ENCODE results near the gene ELAC1. TPM values are rescaled to one million over a fixed set of nuclear protein-coding genes. Genes with fewer than 3 reads are reported as not detected.

ELAC1 gene
- total and polyA plus RNA-seq, 10 donors = 5.3 to 12.1 (median 9.2) TPM

DNA sequence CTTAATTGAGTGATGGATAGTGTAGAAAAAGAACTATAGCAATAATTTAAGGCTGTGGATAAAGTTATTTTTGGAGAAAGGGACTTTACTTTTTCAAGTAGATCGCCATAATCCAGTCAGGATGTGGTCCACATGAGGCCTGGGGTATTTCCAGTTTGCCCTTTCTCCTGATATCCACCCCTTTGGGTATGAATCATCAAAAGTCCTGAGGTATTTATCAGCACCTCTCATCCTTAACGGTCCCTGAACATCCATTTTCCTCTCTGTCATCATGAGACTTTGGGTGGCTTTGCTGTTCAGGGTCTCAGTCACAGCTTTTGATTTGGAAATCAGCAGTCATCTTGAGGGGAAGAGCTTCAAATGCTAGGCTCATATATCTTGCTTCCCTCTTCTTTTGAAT, 39.3 kb upstream of the ELAC1 start:
- Histone ChIP-seq H3K4me3 (no peak overlapping the region), H3K27me3 (replicated peaks in 1 of 7) (no peaks in the 10 kb centered on the region), H3K36me3 (peaks cover 6 to 99% (median 61%) of the 10 kb centered on the region in 6 donors), H3K27ac (no peak overlapping the region), H3K4me1 (no peaks in the 10 kb centered on the region), H3K9me3 (peaks cover 0 to 10% (median 3%) of the 10 kb centered on the region in 8 donors)
- DNase-seq = no peak
- intact Hi-C loops (cut with DNase I; ENCODE audit: low total_unique reads) = no loop called here
- TF ChIP-seq POLR2A (IDR thresholded peaks at IDR 0.05) (no peak), POLR2AphosphoS5 (IDR thresholded peaks at IDR 0.05) (no peak)
- TF ChIP-seq, protein P1, sequence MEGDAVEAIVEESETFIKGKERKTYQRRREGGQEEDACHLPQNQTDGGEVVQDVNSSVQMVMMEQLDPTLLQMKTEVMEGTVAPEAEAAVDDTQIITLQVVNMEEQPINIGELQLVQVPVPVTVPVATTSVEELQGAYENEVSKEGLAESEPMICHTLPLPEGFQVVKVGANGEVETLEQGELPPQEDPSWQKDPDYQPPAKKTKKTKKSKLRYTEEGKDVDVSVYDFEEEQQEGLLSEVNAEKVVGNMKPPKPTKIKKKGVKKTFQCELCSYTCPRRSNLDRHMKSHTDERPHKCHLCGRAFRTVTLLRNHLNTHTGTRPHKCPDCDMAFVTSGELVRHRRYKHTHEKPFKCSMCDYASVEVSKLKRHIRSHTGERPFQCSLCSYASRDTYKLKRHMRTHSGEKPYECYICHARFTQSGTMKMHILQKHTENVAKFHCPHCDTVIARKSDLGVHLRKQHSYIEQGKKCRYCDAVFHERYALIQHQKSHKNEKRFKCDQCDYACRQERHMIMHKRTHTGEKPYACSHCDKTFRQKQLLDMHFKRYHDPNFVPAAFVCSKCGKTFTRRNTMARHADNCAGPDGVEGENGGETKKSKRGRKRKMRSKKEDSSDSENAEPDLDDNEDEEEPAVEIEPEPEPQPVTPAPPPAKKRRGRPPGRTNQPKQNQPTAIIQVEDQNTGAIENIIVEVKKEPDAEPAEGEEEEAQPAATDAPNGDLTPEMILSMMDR (IDR thresholded peaks at IDR 0.05 in 8 of 11, conservative IDR thresholded peaks at IDR 0.05 in 3 of 11) = no peak
- WGBS, 5 donors = 80 to 96% (median 85%) methylated on average over 2 of the region's 2 CpGs

GRCh38 chr18:50933684-50934083, 34.2 kb upstream of the ELAC1 start:
- TF ChIP-seq POLR2AphosphoS5 (IDR thresholded peaks at IDR 0.05) (no peak), POLR2A (IDR thresholded peaks at IDR 0.05) (no peak)
- TF ChIP-seq, protein P1 (IDR thresholded peaks at IDR 0.05 in 8 of 11, conservative IDR thresholded peaks at IDR 0.05 in 3 of 11) = no peak
- no peak overlapping the region for H3K4me3 ChIP-seq
- H3K27me3 ChIP-seq (replicated peaks in 1 of 7) = no peaks in the 10 kb centered on the region
- WGBS, 5 donors = 95 to 97% (median 97%) methylated on average over 5 of the region's 5 CpGs
- no peaks in the 10 kb centered on the region for H3K4me1 ChIP-seq
- no peaks in the 10 kb centered on the region for H3K9me3 ChIP-seq
- intact Hi-C loops (cut with DNase I; ENCODE audit: low total_unique reads) = no loop called here
- H3K36me3 ChIP-seq = peaks cover 0 to 97% (median 20%) of the 10 kb centered on the region in 6 donors
- DNase-seq = no peak
- no peak overlapping the region for H3K27ac ChIP-seq

DNA sequence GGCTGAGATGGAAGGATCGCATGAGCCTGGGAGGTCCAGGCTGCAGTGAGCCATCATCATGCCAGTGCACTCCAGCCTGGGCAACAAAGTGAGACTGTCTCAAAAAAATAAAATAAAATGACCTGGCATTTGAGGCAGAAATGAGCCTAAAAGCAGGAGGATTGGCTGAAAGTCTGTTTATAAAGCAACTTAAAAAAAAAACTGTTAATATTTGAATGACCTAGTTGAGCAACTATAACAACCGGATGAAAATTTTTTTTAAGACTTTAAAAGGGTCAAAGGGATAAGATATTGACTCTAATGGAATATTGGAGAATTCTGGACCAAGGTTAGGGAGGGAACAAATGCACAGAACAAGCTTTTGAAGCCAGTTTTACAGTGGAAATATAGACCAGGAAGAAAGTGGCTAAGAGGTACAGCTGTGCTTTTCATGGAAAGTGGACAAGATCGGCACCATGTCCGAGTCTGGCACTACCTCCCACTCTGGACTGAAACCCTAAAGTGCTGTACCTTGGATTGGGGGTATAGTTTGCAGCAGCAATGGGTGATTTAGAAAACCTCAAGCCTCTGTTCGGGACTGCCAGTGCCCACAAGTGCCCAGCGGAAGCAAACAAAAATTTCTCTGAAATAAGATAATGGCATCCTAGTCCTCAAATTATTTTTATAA, 33.2 kb upstream of the ELAC1 start:
- intact Hi-C loops (cut with DNase I; ENCODE audit: low total_unique reads) = no loop called here
- no peak overlapping the region for H3K27ac ChIP-seq
- H3K36me3 ChIP-seq = peaks cover 0 to 94% (median 17%) of the 10 kb centered on the region in 6 donors
- DNase-seq = no peak
- no peak overlapping the region for H3K4me3 ChIP-seq
- TF ChIP-seq POLR2A (IDR thresholded peaks at IDR 0.05) (no peak), POLR2AphosphoS5 (IDR thresholded peaks at IDR 0.05) (no peak)
- TF ChIP-seq, protein P1 (IDR thresholded peaks at IDR 0.05 in 8 of 11, conservative IDR thresholded peaks at IDR 0.05 in 3 of 11) = no peak
- no peaks in the 10 kb centered on the region for H3K9me3 ChIP-seq
- no peaks in the 10 kb centered on the region for H3K27me3 ChIP-seq (replicated peaks in 1 of 7)
- WGBS, 5 donors = 94 to 98% (median 97%) methylated on average over 6 of the region's 6 CpGs
- H3K4me1 ChIP-seq = no peaks in the 10 kb centered on the region

GRCh38 chr18:50935493-50936191, 32.2 kb upstream of the ELAC1 start:
- Histone ChIP-seq H3K4me3 (no peak overlapping the region), H3K9me3 (no peaks in the 10 kb centered on the region), H3K27ac (no peak overlapping the region), H3K4me1 (no peaks in the 10 kb centered on the region), H3K27me3 (replicated peaks in 1 of 7) (no peaks in the 10 kb centered on the region), H3K36me3 (peaks cover 0 to 94% (median 22%) of the 10 kb centered on the region in 6 donors)
- TF ChIP-seq POLR2A (IDR thresholded peaks at IDR 0.05) (no peak), POLR2AphosphoS5 (IDR thresholded peaks at IDR 0.05) (no peak)
- TF ChIP-seq, protein P1 (IDR thresholded peaks at IDR 0.05 in 8 of 11, conservative IDR thresholded peaks at IDR 0.05 in 3 of 11) = no peak
- DNase-seq = no peak
- intact Hi-C loops (cut with DNase I; ENCODE audit: low total_unique reads) = no loop called here
- 91 to 96% (median 93%) methylated on average over 6 of the region's 6 CpGs for WGBS, 5 donors
